Measurements from ENCODE around the gene ANK2.

GRCh38 chr4:113382704-113383103 is 333.3 kb downstream of the ANK2 start:
- TF ChIP-seq POLR2A (IDR thresholded peaks at IDR 0.05), result no peak
- TF ChIP-seq CTCF (IDR thresholded peaks at IDR 0.05), result no peak
- no peak for TF ChIP-seq EP300 (IDR thresholded peaks at IDR 0.05; ENCODE audit: low read depth)
- TF ChIP-seq POLR2AphosphoS5 (IDR thresholded peaks at IDR 0.05), result no peak
